B cell (primary cell): ENCODE data around the gene CREBBP. TPM values are rescaled to one million over a fixed set of nuclear protein-coding genes. Genes with fewer than 3 reads are reported as not detected.

Experiments
- ATAC-seq: fragments of 200-7000 bp; cut with Tn5 transposase; one replicate; pipeline ENCODE4 v1.10.0; 2021; ENCODE audit warnings: low read depth, mild to moderate bottlenecking, moderate number of reproducible peaks, moderate library complexity
- CTCF ChIA-PET: fragments of 350-600 bp; sonication (Branson Sonifier 250); formaldehyde crosslinking; loops from one replicate; lab custom pipeline; 2021; ENCODE audit warnings: antibody characterized with exemption, inconsistent platforms; lab: Charles Lee
- POLR2A ChIA-PET: fragments of 350-600 bp; sonication (Branson Sonifier 250); formaldehyde crosslinking; loops from one replicate; lab custom pipeline; 2021; ENCODE audit warnings: antibody characterized with exemption; lab: Charles Lee
- DNase-seq: peaks from one replicate; pipeline ENCODE4 v3.0.0; 2013
- H2AFZ ChIP-seq: 2 replicates; pipeline ENCODE4 v1.6.1; 2012; ENCODE audit warnings: mild to moderate bottlenecking, low read depth, low read length; ENCODE audit not compliant: insufficient read depth, poor library complexity, severe bottlenecking
- H3K27ac ChIP-seq, 2 donors: 1 replicate in 1 of 2; 2 replicates in 1 of 2; pipeline ENCODE4 v1.5.1; 2012 to 2013; ENCODE audit warnings: low read length in 2 of 2, mild to moderate bottlenecking in 2 of 2, moderate library complexity in 1 of 2
- H3K27me3 ChIP-seq, 4 experiments: fragments of 200-600 bp in 1 of 4; sonication (generic) in 1 of 4; replicated peaks in 1 of 4; 1 replicate in 2 of 4; 2 replicates in 2 of 4; pipeline versions ENCODE4 v1.6.1 to v1.7.0; 2013 to 2016; ENCODE audit warnings: low read length in 3 of 4, mild to moderate bottlenecking in 2 of 4, mixed read lengths in 1 of 4, moderate library complexity in 1 of 4; ENCODE audit not compliant: insufficient read depth in 4 of 4, control insufficient read depth in 3 of 4; ENCODE audit errors: control extremely low read depth in 1 of 4
- H3K36me3 ChIP-seq, 2 experiments: replicated peaks in 1 of 2; 1 replicate in 1 of 2; 2 replicates in 1 of 2; pipeline versions ENCODE4 v1.6.1 to v1.7.1; 2013; ENCODE audit warnings: low read length in 1 of 2; ENCODE audit not compliant: insufficient read depth in 2 of 2, control insufficient read depth in 1 of 2; ENCODE audit errors: control extremely low read depth in 1 of 2, extremely low read depth in 1 of 2
- H3K4me1 ChIP-seq, 2 donors: fragments of 200-600 bp in 1 of 2; sonication (generic) in 1 of 2; 1 replicate in 1 of 2; 2 replicates in 1 of 2; pipeline versions ENCODE4 v1.5.1 to v1.6.1; 2013 to 2017; ENCODE audit warnings: low read length in 2 of 2; ENCODE audit not compliant: control insufficient read depth in 2 of 2, insufficient read depth in 2 of 2
- H3K4me2 ChIP-seq: replicated peaks from 2 replicates; pipeline ENCODE3; 2012; ENCODE audit warnings: mild to moderate bottlenecking, low read depth, low read length; ENCODE audit not compliant: poor library complexity, severe bottlenecking
- H3K4me3 ChIP-seq, 5 experiments: fragments of 200-600 bp in 1 of 5; sonication (generic) in 1 of 5; 1 replicate in 3 of 5; 2 replicates in 2 of 5; pipeline versions ENCODE4 v1.5.1 to v1.7.0; 2011 to 2016; ENCODE audit warnings: low read length in 4 of 5, mild to moderate bottlenecking in 4 of 5, low read depth in 2 of 5, control low read depth in 1 of 5, moderate library complexity in 1 of 5; ENCODE audit not compliant: insufficient read depth in 1 of 5; ENCODE audit errors: control extremely low read depth in 1 of 5, extremely low read depth in 1 of 5
- H3K79me2 ChIP-seq: fragments of 200-600 bp; sonication (generic); one replicate; pipeline ENCODE4 v1.6.0; 2016; ENCODE audit warnings: low read length; ENCODE audit not compliant: control insufficient read depth, insufficient read depth
- H3K9ac ChIP-seq: fragments of 200-600 bp; sonication (generic); 2 replicates; pipeline ENCODE4 v1.6.1; 2017; ENCODE audit warnings: mild to moderate bottlenecking, low read length, moderate library complexity
- H3K9me3 ChIP-seq, 3 donors: one replicate each; pipeline versions ENCODE4 v1.6.1 to v1.7.1; 2013; ENCODE audit warnings: low read length in 2 of 3; ENCODE audit not compliant: control insufficient read depth in 2 of 3, insufficient read depth in 1 of 3; ENCODE audit errors: control extremely low read depth in 1 of 3
- H4K20me1 ChIP-seq: 2 replicates; pipeline ENCODE4 v1.6.0; 2012; ENCODE audit warnings: mild to moderate bottlenecking, low read length; ENCODE audit not compliant: insufficient read depth, control insufficient read depth, poor library complexity, severe bottlenecking
- H3K27ac Mint-ChIP-seq: one replicate; pipeline ENCODE4 v1.8.0; 2021; ENCODE audit warnings: mixed read lengths
- H3K27me3 Mint-ChIP-seq: one replicate; pipeline ENCODE4 v1.8.0; 2021; ENCODE audit warnings: mixed read lengths
- H3K4me1 Mint-ChIP-seq: one replicate; pipeline ENCODE4 v1.8.0; 2021; ENCODE audit warnings: mixed read lengths
- H3K4me3 Mint-ChIP-seq: one replicate; pipeline ENCODE4 v1.8.0; 2021; ENCODE audit warnings: mixed read lengths
- H3K9me3 Mint-ChIP-seq: one replicate; pipeline ENCODE4 v1.8.0; 2022; ENCODE audit warnings: mixed read lengths; ENCODE audit not compliant: insufficient read depth
- EZH2 ChIP-seq: IDR thresholded peaks from 2 replicates; pipeline ENCODE4 v1.6.1; 2012; ENCODE audit warnings: borderline replicate concordance, low read depth, mild to moderate bottlenecking, moderate library complexity, low read length; ENCODE audit not compliant: insufficient read depth, poor library complexity, severe bottlenecking
- WGBS: methylation state at CpG from one replicate; pipeline ENCODE4 v1.1.5; 2013; ENCODE audit warnings: missing lambda C conversion rate; ENCODE audit not compliant: insufficient coverage; 5-methylcytosine and 5-hydroxymethylcytosine counted together
- intact Hi-C: fragments of 100-400 bp; cut with micrococcal nuclease; formaldehyde crosslinking; loops from one replicate; pipeline ENCODE4 v1.10.0; 2022
- polyA plus RNA-seq: library from polyadenylated mRNA; depleted of rRNA; stranded (reverse); fragments of >200 nt; gene quantifications from 2 replicates; pipeline ENCODE4 v1.2.3, GENCODE V29; 2012
- total RNA-seq, 2 donors: library from RNA; stranded (reverse); fragments of 120-200 nt in 1 of 2; gene quantifications; 1 replicate in 1 of 2; 2 replicates in 1 of 2; pipeline versions ENCODE4 v1.2.3 to v1.2.4, GENCODE V29; 2013 to 2022
- TF ChIP-seq, protein P1 (sequence below): fragments of 200-600 bp; IDR thresholded peaks from one replicate; pipeline ENCODE4 v1.8.0; 2022; ENCODE audit warnings: antibody characterized with exemption, mild to moderate bottlenecking

The CREBBP gene
- total and polyA plus RNA-seq, 2 donors (not counting 1 experiment from before 2014, with no cell fraction given) = 27.6 to 206 TPM

DNA sequence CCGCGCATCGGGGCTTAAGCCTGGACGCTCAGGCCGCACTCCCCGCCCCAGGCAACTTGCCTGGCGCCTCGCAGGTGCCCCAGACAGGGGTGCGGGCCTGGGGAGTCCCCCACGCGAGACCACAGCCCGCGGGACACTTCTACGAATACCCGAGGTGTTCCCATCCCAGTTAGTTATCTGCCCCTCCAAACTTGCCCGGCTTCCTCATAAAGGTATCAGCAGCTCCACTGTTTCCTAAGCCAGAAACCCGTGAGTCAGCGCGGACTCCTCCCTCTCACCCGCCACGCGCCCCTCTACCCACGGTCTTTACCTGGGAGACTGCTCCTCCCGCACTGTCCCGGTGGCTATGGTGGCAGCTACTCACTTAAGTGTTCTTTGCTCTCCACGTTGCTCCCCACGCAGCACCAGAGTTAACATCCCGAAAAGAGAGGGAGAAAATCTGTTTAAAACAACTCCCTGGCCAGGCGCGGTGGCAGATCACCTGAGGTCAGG, 1.0 kb upstream of the CREBBP start:
- Histone ChIP-seq H3K9me3 (no peaks in the 10 kb centered on the region), H3K4me2 (peak overlapping the region; percentile 95), H3K36me3 (peaks cover 0 to 8% of the 10 kb centered on the region in 2 experiments), H3K79me2 (peaks cover 42% of the 10 kb centered on the region), H2AFZ (peak overlapping the region; percentile 88), H4K20me1 (peaks cover 33% of the 10 kb centered on the region), H3K27ac (no peak overlapping the region), H3K4me3 (peak overlapping the region in 3 of 5 experiments; percentile 59 to 62 (median 61)), H3K4me1 (peaks cover 26 to 33% of the 10 kb centered on the region in 2 donors), H3K27me3 (no peaks in the 10 kb centered on the region), H3K9ac (peak overlapping the region; percentile 84)
- H3K4me3 Mint-ChIP-seq = peak overlapping the region; percentile 83
- peaks cover 32% of the 10 kb centered on the region for H3K4me1 Mint-ChIP-seq
- peaks cover 6% of the 10 kb centered on the region for H3K27me3 Mint-ChIP-seq
- ChIA-PET CTCF (interaction anchor here (1.2 kb wide), 1 partner anchor 372 kb away, joined by 5 read pairs; no protein-coding TSS in a partner anchor), POLR2A (interaction anchor here (0.5 to 0.8 kb wide), 2 partner anchors 81 to 1001 kb away, joined by 3 to 4 read pairs; no protein-coding TSS in a partner anchor)
- intact Hi-C loops = loop anchor here (2.0 to 5.0 kb wide), 2 partner anchors 371 to 599 kb away; partner anchors contain the start of gene ZNF263
- H3K27ac Mint-ChIP-seq = peak overlapping the region; percentile 85
- no peak for ATAC-seq
- no peak for TF ChIP-seq EZH2
- TF ChIP-seq, protein P1, sequence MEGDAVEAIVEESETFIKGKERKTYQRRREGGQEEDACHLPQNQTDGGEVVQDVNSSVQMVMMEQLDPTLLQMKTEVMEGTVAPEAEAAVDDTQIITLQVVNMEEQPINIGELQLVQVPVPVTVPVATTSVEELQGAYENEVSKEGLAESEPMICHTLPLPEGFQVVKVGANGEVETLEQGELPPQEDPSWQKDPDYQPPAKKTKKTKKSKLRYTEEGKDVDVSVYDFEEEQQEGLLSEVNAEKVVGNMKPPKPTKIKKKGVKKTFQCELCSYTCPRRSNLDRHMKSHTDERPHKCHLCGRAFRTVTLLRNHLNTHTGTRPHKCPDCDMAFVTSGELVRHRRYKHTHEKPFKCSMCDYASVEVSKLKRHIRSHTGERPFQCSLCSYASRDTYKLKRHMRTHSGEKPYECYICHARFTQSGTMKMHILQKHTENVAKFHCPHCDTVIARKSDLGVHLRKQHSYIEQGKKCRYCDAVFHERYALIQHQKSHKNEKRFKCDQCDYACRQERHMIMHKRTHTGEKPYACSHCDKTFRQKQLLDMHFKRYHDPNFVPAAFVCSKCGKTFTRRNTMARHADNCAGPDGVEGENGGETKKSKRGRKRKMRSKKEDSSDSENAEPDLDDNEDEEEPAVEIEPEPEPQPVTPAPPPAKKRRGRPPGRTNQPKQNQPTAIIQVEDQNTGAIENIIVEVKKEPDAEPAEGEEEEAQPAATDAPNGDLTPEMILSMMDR = no peak
- H3K9me3 Mint-ChIP-seq = no peaks in the 10 kb centered on the region
- peak; percentile 41 for DNase-seq
- WGBS = 57% methylated on average over 24 of the region's 30 CpGs
